Erythroblast (primary cell): ENCODE data around the gene CDH22.

Experiments
- GATA1 ChIP-seq: IDR thresholded peaks from 2 replicates; pipeline ENCODE4 v1.6.1; 2011; ENCODE audit warnings: low read depth, mild to moderate bottlenecking, control low read depth, low read length, moderate library complexity
- POLR2A ChIP-seq: IDR thresholded peaks from 2 replicates; pipeline ENCODE4 v1.6.1; 2011; ENCODE audit warnings: mild to moderate bottlenecking, low read length

GRCh38 chr20:46332373-46333160, 24.3 kb upstream of the CDH22 start:
- TF ChIP-seq POLR2A (no peak), GATA1 (no peak)
